HL-60/S4 (cell line): ENCODE data around the gene RFPL3.

Source experiments
- in situ Hi-C: fragments of 300-500 bp; cut with MboI; formaldehyde crosslinking; loops from 2 replicates; pipeline ENCODE4 v1.14.3; 2022; ENCODE audit warnings: low sequenced_read_pairs

RFPL3 gene

GRCh38 chr22:32410459-32410858 is 52.8 kb downstream of the RFPL3 start:
- in situ Hi-C loops, result no loop called here
